Calu3 (cell line): ENCODE data around the gene RPS19. TPM values are rescaled to one million over a fixed set of nuclear protein-coding genes. Genes with fewer than 3 reads are reported as not detected.

Experiments
- BruUV-seq: library from RNA; stranded (reverse); fragments of 400-500 nt; replicated peaks from 2 replicates; lab custom pipeline; 2021; lab: Mats Ljungman, UMichigan
- CTCF ChIA-PET: fragments of 300-600 bp; sonication (Branson Sonifier 250); formaldehyde crosslinking; loops from one replicate; lab custom pipeline; 2022; ENCODE audit warnings: antibody characterized with exemption; lab: Charles Lee
- DNase-seq: peaks from one replicate; pipeline ENCODE4 v3.0.0; 2022
- H3K27ac Mint-ChIP-seq: one replicate; pipeline ENCODE4 v1.8.0; 2022; ENCODE audit warnings: mixed read lengths; ENCODE audit not compliant: unreplicated experiment
- H3K27me3 Mint-ChIP-seq: one replicate; pipeline ENCODE4 v1.8.0; 2022; ENCODE audit warnings: mixed read lengths; ENCODE audit not compliant: unreplicated experiment
- H3K36me3 Mint-ChIP-seq: one replicate; pipeline ENCODE4 v1.8.0; 2022; ENCODE audit warnings: mild to moderate bottlenecking, moderate library complexity, mixed read lengths; ENCODE audit not compliant: insufficient read depth, unreplicated experiment
- H3K4me1 Mint-ChIP-seq: one replicate; pipeline ENCODE4 v1.8.0; 2022; ENCODE audit warnings: mild to moderate bottlenecking, low read depth, mixed read lengths; ENCODE audit not compliant: unreplicated experiment
- H3K4me3 Mint-ChIP-seq: one replicate; pipeline ENCODE4 v1.8.0; 2022; ENCODE audit warnings: mild to moderate bottlenecking, low read depth, moderate library complexity, mixed read lengths; ENCODE audit not compliant: unreplicated experiment
- H3K9me3 Mint-ChIP-seq: one replicate; pipeline ENCODE4 v1.8.0; 2022; ENCODE audit warnings: low read depth, mixed read lengths; ENCODE audit not compliant: unreplicated experiment
- intact Hi-C: fragments of 100-400 bp; cut with micrococcal nuclease; formaldehyde crosslinking; loops from one replicate; pipeline ENCODE4 v1.10.0; 2022; ENCODE audit not compliant: unreplicated experiment
- total RNA-seq: library from RNA; stranded (reverse); gene quantifications from 2 replicates; pipeline ENCODE4 v1.2.3, GENCODE V29; 2022
- TF ChIP-seq, protein P1 (sequence below): fragments of 200-600 bp; IDR thresholded peaks from one replicate; pipeline ENCODE4 v1.8.0; 2022; ENCODE audit warnings: antibody characterized with exemption; ENCODE audit not compliant: unreplicated experiment

Gene RPS19
- total RNA-seq, 1 experiment from 2014 or later = 2,220 TPM

DNA sequence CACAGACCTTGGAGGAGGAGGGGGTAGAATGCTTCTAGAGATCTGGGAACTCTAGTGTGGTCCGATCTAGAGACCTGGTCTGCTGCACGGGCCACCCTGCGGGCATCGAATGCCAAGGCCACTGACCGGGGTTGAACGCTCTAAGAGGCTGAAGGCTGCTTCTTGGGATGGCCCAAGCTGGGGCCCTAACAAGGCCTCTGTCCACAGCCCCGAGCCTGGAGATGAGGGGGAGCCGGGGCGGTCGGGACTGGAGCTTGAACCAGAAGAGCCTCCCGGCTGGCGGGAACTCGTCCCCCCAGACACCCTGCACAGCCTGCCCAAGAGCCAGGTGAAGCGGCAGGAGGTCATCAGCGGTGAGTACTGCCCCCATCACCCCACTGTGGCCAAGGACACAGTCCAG lies 38.2 kb downstream of the RPS19 start:
- Mint-ChIP-seq H3K36me3 (peaks cover 42% of the 10 kb centered on the region), H3K27ac (no peak overlapping the region), H3K27me3 (no peaks in the 10 kb centered on the region), H3K9me3 (no peaks in the 10 kb centered on the region), H3K4me3 (no peak overlapping the region), H3K4me1 (peaks cover 1% of the 10 kb centered on the region)
- CTCF ChIA-PET = no interaction called here
- intact Hi-C loops = no loop called here
- DNase-seq = no peak
- no TSS peak for BruUV-seq
- TF ChIP-seq, protein P1, sequence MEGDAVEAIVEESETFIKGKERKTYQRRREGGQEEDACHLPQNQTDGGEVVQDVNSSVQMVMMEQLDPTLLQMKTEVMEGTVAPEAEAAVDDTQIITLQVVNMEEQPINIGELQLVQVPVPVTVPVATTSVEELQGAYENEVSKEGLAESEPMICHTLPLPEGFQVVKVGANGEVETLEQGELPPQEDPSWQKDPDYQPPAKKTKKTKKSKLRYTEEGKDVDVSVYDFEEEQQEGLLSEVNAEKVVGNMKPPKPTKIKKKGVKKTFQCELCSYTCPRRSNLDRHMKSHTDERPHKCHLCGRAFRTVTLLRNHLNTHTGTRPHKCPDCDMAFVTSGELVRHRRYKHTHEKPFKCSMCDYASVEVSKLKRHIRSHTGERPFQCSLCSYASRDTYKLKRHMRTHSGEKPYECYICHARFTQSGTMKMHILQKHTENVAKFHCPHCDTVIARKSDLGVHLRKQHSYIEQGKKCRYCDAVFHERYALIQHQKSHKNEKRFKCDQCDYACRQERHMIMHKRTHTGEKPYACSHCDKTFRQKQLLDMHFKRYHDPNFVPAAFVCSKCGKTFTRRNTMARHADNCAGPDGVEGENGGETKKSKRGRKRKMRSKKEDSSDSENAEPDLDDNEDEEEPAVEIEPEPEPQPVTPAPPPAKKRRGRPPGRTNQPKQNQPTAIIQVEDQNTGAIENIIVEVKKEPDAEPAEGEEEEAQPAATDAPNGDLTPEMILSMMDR = no peak

DNA sequence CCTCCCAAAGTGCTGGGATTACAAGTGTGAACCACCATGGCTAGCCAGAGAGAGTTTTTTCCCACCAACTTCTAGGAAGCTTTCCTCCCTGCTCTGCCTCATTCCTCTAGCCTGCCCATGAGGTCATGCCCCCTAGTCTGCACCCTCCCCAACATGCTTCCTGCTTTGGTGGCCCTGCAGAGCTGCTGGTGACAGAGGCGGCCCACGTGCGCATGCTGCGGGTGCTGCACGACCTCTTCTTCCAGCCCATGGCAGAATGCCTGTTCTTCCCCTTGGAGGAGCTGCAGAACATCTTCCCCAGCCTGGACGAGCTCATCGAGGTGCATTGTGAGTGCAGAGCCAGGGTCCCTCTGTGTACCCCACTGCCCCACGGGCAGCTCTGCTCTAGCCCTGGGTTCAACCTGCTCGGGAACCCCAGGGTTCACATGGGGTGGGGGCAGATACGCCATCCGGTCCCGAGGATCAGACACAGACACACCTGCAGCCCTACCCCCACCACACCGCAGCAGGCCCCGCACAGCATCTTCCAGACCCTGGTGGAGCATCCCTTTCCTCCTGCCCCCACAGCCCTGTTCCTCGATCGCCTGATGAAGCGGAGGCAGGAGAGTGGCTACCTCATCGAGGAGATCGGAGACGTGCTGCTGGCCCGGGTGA lies 41.8 kb downstream of the RPS19 start:
- Mint-ChIP-seq H3K4me1 (peaks cover 37% of the 10 kb centered on the region), H3K27ac (no peak overlapping the region), H3K9me3 (no peaks in the 10 kb centered on the region), H3K36me3 (peaks cover 68% of the 10 kb centered on the region), H3K27me3 (no peaks in the 10 kb centered on the region), H3K4me3 (no peak overlapping the region)
- TF ChIP-seq, protein P1 = no peak
- intact Hi-C loops = no loop called here
- no peak for DNase-seq
- CTCF ChIA-PET = interaction anchor here (0.7 kb wide), 1 partner anchor 32 kb away, joined by 3 read pairs; no protein-coding TSS in a partner anchor
- no TSS peak for BruUV-seq

DNA sequence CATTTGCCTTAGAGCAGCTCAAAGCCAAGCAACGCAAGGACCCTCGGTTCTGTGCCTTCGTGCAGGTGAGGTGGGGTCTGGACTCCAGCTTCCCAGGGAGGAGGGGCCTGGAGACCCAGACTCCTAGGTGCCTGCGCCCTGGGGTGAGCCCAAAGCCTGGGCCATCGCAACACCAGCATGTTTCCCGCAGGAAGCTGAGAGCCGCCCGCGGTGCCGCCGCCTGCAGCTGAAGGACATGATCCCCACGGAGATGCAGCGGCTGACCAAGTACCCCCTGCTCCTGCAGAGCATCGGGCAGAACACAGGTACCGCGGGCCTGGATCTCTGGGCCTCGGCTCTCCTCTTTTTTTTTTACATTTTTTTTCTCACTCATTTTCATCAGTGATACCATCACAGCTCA lies 42.5 kb downstream of the RPS19 start:
- BruUV-seq = no TSS peak

DNA sequence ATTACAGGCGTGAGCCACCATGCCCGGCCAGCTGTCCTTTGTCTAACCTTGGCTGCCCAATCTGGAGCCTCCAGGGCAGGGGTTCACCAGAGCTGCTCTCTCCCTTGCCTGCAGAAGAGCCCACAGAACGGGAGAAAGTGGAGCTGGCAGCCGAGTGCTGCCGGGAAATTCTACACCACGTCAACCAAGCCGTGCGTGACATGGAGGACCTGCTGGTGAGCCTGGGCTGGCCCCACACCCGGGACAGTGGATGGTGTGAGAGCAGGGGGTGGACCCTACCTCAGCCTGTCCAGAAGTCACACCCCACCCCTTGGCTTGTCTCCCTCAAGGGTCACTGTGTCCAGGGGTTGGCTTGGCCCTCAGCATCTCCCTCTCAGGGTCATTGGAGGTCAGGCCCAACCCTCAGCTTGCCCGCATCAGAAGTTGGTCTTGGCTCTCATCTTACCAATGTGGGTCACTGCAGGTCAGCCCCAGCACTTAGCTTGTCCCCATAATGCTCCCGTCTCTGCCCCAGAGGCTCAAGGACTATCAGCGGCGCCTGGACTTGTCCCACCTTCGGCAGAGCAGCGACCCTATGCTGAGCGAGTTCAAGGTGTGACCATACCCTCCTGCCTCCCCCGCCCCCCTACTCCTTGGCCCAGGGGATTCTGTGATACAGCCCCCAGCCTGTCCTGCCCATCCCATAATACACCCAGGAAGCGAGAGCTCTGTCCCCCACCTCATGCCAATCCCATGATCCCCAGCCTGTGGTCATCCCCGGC lies 43.3 kb downstream of the RPS19 start:
- intact Hi-C loops = no loop called here
- H3K4me3 Mint-ChIP-seq = no peak overlapping the region
- TF ChIP-seq, protein P1 = no peak
- no TSS peak for BruUV-seq
- CTCF ChIA-PET = interaction anchor here (0.7 to 1.3 kb wide), 3 partner anchors 47 to 666 kb away, joined by 3 read pairs; no protein-coding TSS in a partner anchor
- H3K4me1 Mint-ChIP-seq = peaks cover 41% of the 10 kb centered on the region
- H3K9me3 Mint-ChIP-seq = no peaks in the 10 kb centered on the region
- H3K27ac Mint-ChIP-seq = no peak overlapping the region
- no peaks in the 10 kb centered on the region for H3K27me3 Mint-ChIP-seq
- no peak for DNase-seq
- peaks cover 72% of the 10 kb centered on the region for H3K36me3 Mint-ChIP-seq

More for the DNA sequence above, 42.5 kb downstream of the RPS19 start:
- Mint-ChIP-seq H3K9me3 (no peaks in the 10 kb centered on the region), H3K4me3 (no peak overlapping the region), H3K36me3 (peaks cover 75% of the 10 kb centered on the region), H3K4me1 (peaks cover 41% of the 10 kb centered on the region), H3K27ac (no peak overlapping the region), H3K27me3 (no peaks in the 10 kb centered on the region)
- TF ChIP-seq, protein P1 = no peak
- CTCF ChIA-PET = interaction anchor here (1.3 kb wide), 1 partner anchor 55 kb away, joined by 3 read pairs; no protein-coding TSS in a partner anchor
- intact Hi-C loops = no loop called here
- DNase-seq = no peak
